HepG2 (cell line): ENCODE measurements around the gene BCL2L13. TPM values are rescaled to one million over a fixed set of nuclear protein-coding genes. Genes with fewer than 3 reads are reported as not detected.

Source experiments
- ATAC-seq: fragments of 200-7000 bp; cut with Tn5 transposase; 3 replicates; pipeline ENCODE4 v1.9.1; 2020; ENCODE audit warnings: mild to moderate bottlenecking, moderate library complexity
- BruUV-seq: library from RNA; stranded (reverse); fragments of 400-500 nt; replicated peaks from 2 replicates; lab custom pipeline; 2021; lab: Mats Ljungman, UMichigan
- CTCF ChIA-PET: fragments of 300-600 bp; formaldehyde crosslinking; extraction: SDS; loops from one replicate; lab custom pipeline; 2021; ENCODE audit warnings: low total read pairs, inconsistent platforms, low intra/inter-chr PET ratio; lab: Yijun Ruan, JAX
- POLR2A ChIA-PET: fragments of 350-600 bp; sonication (Branson Sonifier 250); formaldehyde crosslinking; loops from one replicate; lab custom pipeline; 2020; ENCODE audit warnings: antibody characterized with exemption, inconsistent platforms; lab: Yijun Ruan, JAX
- DNase-seq: peaks from one replicate; pipeline ENCODE4 v3.0.0-alpha.2; 2015; ENCODE audit warnings: low spot score
- FAIRE-seq: peaks from 3 replicates; lab custom pipeline; 2011; peaks lifted over from hg19 to GRCh38; lab: Jason Lieb, UNC
- H2AFZ ChIP-seq: one replicate; pipeline ENCODE4 v1.6.1; 2011; ENCODE audit warnings: low read length, inconsistent platforms
- H3K27ac ChIP-seq: fragments of 300-600 bp; 3 replicates; pipeline ENCODE4 v1.8.0; 2011; ENCODE audit warnings: mixed run types, mild to moderate bottlenecking, mixed read lengths, low read length, inconsistent platforms; ENCODE audit not compliant: insufficient read depth; ENCODE audit errors: extremely low read length
- H3K27me3 ChIP-seq, 2 experiments: fragments of 200-600 bp in 1 of 2; 2 replicates in 1 of 2; 3 replicates in 1 of 2; pipeline versions ENCODE4 v1.6.0 to v1.8.0; 2011; ENCODE audit warnings: low read length in 2 of 2, mild to moderate bottlenecking in 2 of 2, moderate library complexity in 2 of 2, inconsistent platforms in 1 of 2; ENCODE audit not compliant: insufficient read depth in 2 of 2, control insufficient read depth in 1 of 2
- H3K36me3 ChIP-seq, 2 experiments: fragments of 200-600 bp in 1 of 2; replicated peaks in 1 of 2; 2 replicates in 1 of 2; 3 replicates in 1 of 2; pipeline versions ENCODE4 v1.5.1 to v1.8.0; 2011; ENCODE audit warnings: low read length in 2 of 2, inconsistent platforms in 1 of 2; ENCODE audit not compliant: insufficient read depth in 2 of 2, control insufficient read depth in 1 of 2
- H3K4me1 ChIP-seq: 2 replicates; pipeline ENCODE4 v1.5.1; 2012; ENCODE audit warnings: low read length, inconsistent platforms; ENCODE audit not compliant: insufficient read depth
- H3K4me2 ChIP-seq: 2 replicates; pipeline ENCODE4 v1.6.0; 2011; ENCODE audit warnings: low read depth, low read length, inconsistent platforms
- H3K4me3 ChIP-seq, 3 experiments: fragments of 200-600 bp in 1 of 3; sonication (generic), shearing (Covaris generic) in 1 of 3; replicated peaks in 1 of 3; 2 replicates each; pipeline ENCODE4 v1.5.1; 2011 to 2016; ENCODE audit warnings: low read length in 3 of 3, inconsistent platforms in 2 of 3, low read depth in 2 of 3, mild to moderate bottlenecking in 2 of 3, control low read depth in 1 of 3, mixed read lengths in 1 of 3; ENCODE audit not compliant: insufficient read depth in 1 of 3
- H3K79me2 ChIP-seq: one replicate; pipeline ENCODE4 v1.6.1; 2011; ENCODE audit warnings: low read length, inconsistent platforms; ENCODE audit not compliant: insufficient read depth
- H3K9ac ChIP-seq: 2 replicates; pipeline ENCODE4 v1.6.0; 2011; ENCODE audit warnings: mild to moderate bottlenecking, low read depth, low read length, inconsistent platforms; ENCODE audit not compliant: insufficient read depth
- H3K9me3 ChIP-seq: 2 replicates; pipeline ENCODE4 v1.5.1; 2012; ENCODE audit warnings: mild to moderate bottlenecking, low read length
- H4K20me1 ChIP-seq: 2 replicates; pipeline ENCODE4 v1.6.0; 2011; ENCODE audit warnings: inconsistent platforms, mild to moderate bottlenecking, low read length, moderate library complexity; ENCODE audit not compliant: insufficient read depth
- ATF7-NPFF ChIP-seq: sonication (generic); formaldehyde crosslinking; IDR thresholded peaks from 2 replicates; pipeline ENCODE4 v1.8.1; 2023; ENCODE audit warnings: mild to moderate bottlenecking, low read depth, missing genetic modification reagents, moderate library complexity
- CC2D1A ChIP-seq: sonication (generic); formaldehyde crosslinking; IDR thresholded peaks from 2 replicates; pipeline ENCODE4 v1.8.1; 2023; ENCODE audit warnings: mild to moderate bottlenecking, missing genetic modification reagents
- HMGA1 ChIP-seq: sonication (generic); formaldehyde crosslinking; conservative IDR thresholded peaks from 2 replicates; pipeline ENCODE4 v1.4.0; 2020; ENCODE audit warnings: missing genetic modification reagents
- HOXA7 ChIP-seq: sonication (generic); formaldehyde crosslinking; IDR thresholded peaks from 2 replicates; pipeline ENCODE4 v1.8.1; 2022; ENCODE audit warnings: mild to moderate bottlenecking, missing genetic modification reagents, moderate library complexity
- MIER2 ChIP-seq: IDR thresholded peaks from 2 replicates; pipeline ENCODE4 v1.6.1; 2016; ENCODE audit warnings: missing biosample characterization, missing genetic modification reagents
- SAP130 ChIP-seq: IDR thresholded peaks from 2 replicates; pipeline ENCODE4 v1.6.1; 2016; ENCODE audit warnings: low read depth
- SMARCE1 ChIP-seq: fragments of 450-650 bp; IDR thresholded peaks from 2 replicates; pipeline ENCODE4 v1.6.1; 2017; ENCODE audit warnings: borderline replicate concordance
- ZBTB20 ChIP-seq: sonication (generic); formaldehyde crosslinking; IDR thresholded peaks from 2 replicates; pipeline ENCODE4 v1.8.1; 2023; ENCODE audit warnings: missing genetic modification reagents, low read depth, mild to moderate bottlenecking, borderline replicate concordance
- ZNF136 ChIP-seq: sonication (generic); formaldehyde crosslinking; IDR thresholded peaks from 2 replicates; pipeline ENCODE4 v1.8.1; 2022; ENCODE audit warnings: low read depth, mild to moderate bottlenecking, moderate library complexity, missing genetic modification reagents
- ZNF616 ChIP-seq: sonication (generic); formaldehyde crosslinking; IDR thresholded peaks from 2 replicates; pipeline ENCODE4 v1.5.0; 2020; ENCODE audit warnings: low read depth, mild to moderate bottlenecking, missing genetic modification reagents
- ZNF773 ChIP-seq: sonication (generic); formaldehyde crosslinking; IDR thresholded peaks from 2 replicates; pipeline ENCODE4 v1.4.0; 2020; ENCODE audit warnings: missing genetic modification reagents, borderline replicate concordance
- WGBS: methylation state at CpG from one replicate; pipeline ENCODE4 v1.1.6; 2017; ENCODE audit warnings: low lambda C conversion rate; 5-methylcytosine and 5-hydroxymethylcytosine counted together
- in situ Hi-C: cut with HindIII; loops from 2 replicates; pipeline ENCODE4 v1.10.0; 2017; ENCODE audit warnings: low pct_unique_long_range_greater_than_20kb; ENCODE audit not compliant: extremely low pct_ligation_motif_present
- intact Hi-C: fragments of 100-400 bp; cut with micrococcal nuclease; formaldehyde crosslinking; loops from one replicate; pipeline ENCODE4 v1.10.0; 2022; ENCODE audit not compliant: unreplicated experiment
- polyA plus RNA-seq, 8 experiments: library from polyadenylated mRNA; depleted of rRNA in 3 of 8; stranded (reverse) in 7 of 8; unstranded in 1 of 8; fragments of >200 nt; fragmentation: Illumina TruSeq in 4 of 8; extraction: Trizol in 4 of 8; gene quantifications; 2 replicates each; pipeline versions ENCODE4 v1.2.1 to v1.2.3, GENCODE V29; 2011 to 2016; ENCODE audit warnings: low read depth in 4 of 8, missing spikeins in 1 of 8, mixed read lengths in 1 of 8; ENCODE audit not compliant: insufficient read depth in 1 of 8
- total RNA-seq, 5 experiments: library from RNA; depleted of rRNA; stranded (reverse); fragments of >200 nt; fragmentation: Illumina TruSeq; extraction: Trizol; gene quantifications; 2 replicates each; pipeline ENCODE4 v1.2.3, GENCODE V29; 2016; ENCODE audit warnings: low read depth in 1 of 5
- TF ChIP-seq, protein P1 (sequence below), 2 experiments: sonication (generic) in 1 of 2; formaldehyde crosslinking in 1 of 2; IDR thresholded peaks; 2 replicates each; pipeline versions ENCODE4 v1.6.1 to v1.9.0; 2014 to 2022; ENCODE audit warnings: antibody characterized with exemption in 1 of 2, borderline replicate concordance in 1 of 2, inconsistent platforms in 1 of 2, low read depth in 1 of 2, missing genetic modification reagents in 1 of 2

Gene BCL2L13
- total and polyA plus RNA-seq, 2 of the 13 experiments (the other 11 are each of a cell fraction or from before 2014, with no cell fraction given): 13.5 to 14.6 TPM

DNA sequence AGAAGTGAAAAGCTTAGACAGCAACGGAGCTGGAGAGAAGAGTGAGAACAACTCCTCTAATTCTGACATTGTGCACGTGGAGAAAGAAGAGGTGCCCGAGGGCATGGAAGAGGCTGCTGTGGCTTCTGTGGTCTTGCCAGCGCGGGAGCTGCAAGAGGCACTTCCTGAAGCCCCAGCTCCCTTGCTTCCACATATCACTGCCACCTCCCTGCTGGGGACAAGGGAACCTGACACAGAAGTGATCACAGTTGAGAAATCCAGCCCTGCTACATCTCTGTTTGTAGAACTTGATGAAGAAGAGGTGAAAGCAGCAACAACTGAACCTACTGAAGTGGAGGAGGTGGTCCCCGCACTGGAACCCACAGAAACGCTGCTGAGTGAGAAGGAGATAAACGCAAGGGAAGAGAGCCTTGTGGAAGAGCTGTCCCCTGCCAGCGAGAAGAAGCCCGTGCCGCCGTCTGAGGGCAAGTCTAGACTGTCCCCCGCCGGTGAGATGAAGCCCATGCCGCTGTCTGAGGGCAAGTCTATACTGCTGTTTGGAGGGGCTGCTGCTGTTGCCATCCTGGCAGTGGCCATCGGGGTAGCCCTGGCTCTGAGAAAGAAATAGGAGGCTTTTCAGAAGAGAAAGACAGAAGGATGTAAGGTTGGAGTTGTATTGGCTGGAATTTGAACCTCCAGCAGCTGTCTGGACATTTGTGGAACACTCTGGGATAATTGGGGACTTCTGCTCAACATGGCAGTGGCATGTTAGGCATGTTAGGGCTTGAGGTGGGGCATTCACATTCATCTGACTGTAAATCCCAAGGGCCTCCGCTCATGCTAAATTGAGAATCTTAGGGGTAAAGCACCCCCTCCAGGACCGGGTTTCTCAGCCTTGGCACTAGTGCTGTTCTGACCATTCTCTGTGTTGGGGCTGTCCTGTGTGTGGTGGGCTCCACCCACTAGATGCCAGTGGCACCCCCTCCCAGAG is 88.7 kb downstream of the BCL2L13 start:
- H3K79me2 ChIP-seq: no peaks in the 10 kb centered on the region
- FAIRE-seq (no peak), ATAC-seq (no peak), DNase-seq (no peak)
- no peak for TF ChIP-seq HOXA7 (CRISPR knock-in tag)
- TF ChIP-seq ZNF136 (CRISPR knock-in tag): no peak
- TF ChIP-seq MIER2: no peak
- TF ChIP-seq ZNF616 (CRISPR knock-in tag): no peak
- TF ChIP-seq CC2D1A (CRISPR knock-in tag): no peak
- H2AFZ ChIP-seq: no peak overlapping the region
- no TSS peak for BruUV-seq
- intact Hi-C loops (no loop called here), in situ Hi-C loops (no loop called here)
- H3K4me1 ChIP-seq: peaks cover 11% of the 10 kb centered on the region
- no peak overlapping the region for H3K4me3 ChIP-seq
- H3K9me3 ChIP-seq: no peaks in the 10 kb centered on the region
- WGBS: 96% methylated on average over 16 of the region's 18 CpGs
- no peak overlapping the region for H3K4me2 ChIP-seq
- CTCF ChIA-PET: no interaction called here
- POLR2A ChIA-PET: no interaction called here
- peaks cover 10 to 20% of the 10 kb centered on the region in 2 experiments; a peak in 4 of 5 replicates for H3K36me3 ChIP-seq
- H3K27ac ChIP-seq: no peak overlapping the region
- H4K20me1 ChIP-seq: no peaks in the 10 kb centered on the region
- H3K9ac ChIP-seq: no peak overlapping the region
- H3K27me3 ChIP-seq: no peaks in the 10 kb centered on the region; a peak in 1 of 5 replicates

DNA sequence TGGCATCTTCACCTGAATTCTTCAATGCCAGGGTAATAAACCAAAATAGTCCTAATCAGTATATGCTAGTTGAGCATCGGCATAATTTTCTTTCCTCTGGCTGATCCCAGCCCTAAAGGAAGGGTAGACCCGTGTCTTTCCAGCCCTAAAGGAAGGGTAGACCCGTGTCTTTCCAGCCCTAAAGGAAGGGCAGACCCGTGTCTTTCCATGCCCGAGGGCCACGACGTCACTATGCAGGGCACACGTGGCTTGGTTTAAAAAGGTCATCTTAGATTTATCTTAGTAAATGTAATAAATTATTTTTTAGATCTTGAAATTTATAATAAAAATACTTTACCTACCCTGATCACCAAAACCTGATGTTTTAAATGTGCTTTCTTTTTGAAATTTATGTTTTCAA is 90.2 kb downstream of the BCL2L13 start:
- DNase-seq (no peak), FAIRE-seq (no peak), ATAC-seq (no peak)
- H4K20me1 ChIP-seq: no peaks in the 10 kb centered on the region
- POLR2A ChIA-PET: no interaction called here
- H3K4me3 ChIP-seq: no peak overlapping the region
- in situ Hi-C loops: no loop called here
- H3K4me1 ChIP-seq: peaks cover 27% of the 10 kb centered on the region
- no peaks in the 10 kb centered on the region for H3K79me2 ChIP-seq
- H3K9me3 ChIP-seq: no peaks in the 10 kb centered on the region
- H3K4me2 ChIP-seq: no peak overlapping the region
- no TSS peak for BruUV-seq
- no peaks in the 10 kb centered on the region for H3K27me3 ChIP-seq
- intact Hi-C loops: no loop called here
- peaks cover 10 to 23% of the 10 kb centered on the region in 2 experiments; a peak in 4 of 5 replicates for H3K36me3 ChIP-seq
- CTCF ChIA-PET: no interaction called here
- over 99% methylated on average over 8 of the region's 8 CpGs for WGBS
- H3K27ac ChIP-seq: no peak overlapping the region
- H3K9ac ChIP-seq: no peak overlapping the region
- H2AFZ ChIP-seq: no peak overlapping the region
- TF ChIP-seq SAP130 (CRISPR knock-in tag): no peak
- no peak for TF ChIP-seq HMGA1 (CRISPR knock-in tag)
- TF ChIP-seq ZBTB20 (CRISPR knock-in tag): no peak
- TF ChIP-seq ATF7-NPFF: no peak
- no peak for TF ChIP-seq SMARCE1
- TF ChIP-seq, protein P1, sequence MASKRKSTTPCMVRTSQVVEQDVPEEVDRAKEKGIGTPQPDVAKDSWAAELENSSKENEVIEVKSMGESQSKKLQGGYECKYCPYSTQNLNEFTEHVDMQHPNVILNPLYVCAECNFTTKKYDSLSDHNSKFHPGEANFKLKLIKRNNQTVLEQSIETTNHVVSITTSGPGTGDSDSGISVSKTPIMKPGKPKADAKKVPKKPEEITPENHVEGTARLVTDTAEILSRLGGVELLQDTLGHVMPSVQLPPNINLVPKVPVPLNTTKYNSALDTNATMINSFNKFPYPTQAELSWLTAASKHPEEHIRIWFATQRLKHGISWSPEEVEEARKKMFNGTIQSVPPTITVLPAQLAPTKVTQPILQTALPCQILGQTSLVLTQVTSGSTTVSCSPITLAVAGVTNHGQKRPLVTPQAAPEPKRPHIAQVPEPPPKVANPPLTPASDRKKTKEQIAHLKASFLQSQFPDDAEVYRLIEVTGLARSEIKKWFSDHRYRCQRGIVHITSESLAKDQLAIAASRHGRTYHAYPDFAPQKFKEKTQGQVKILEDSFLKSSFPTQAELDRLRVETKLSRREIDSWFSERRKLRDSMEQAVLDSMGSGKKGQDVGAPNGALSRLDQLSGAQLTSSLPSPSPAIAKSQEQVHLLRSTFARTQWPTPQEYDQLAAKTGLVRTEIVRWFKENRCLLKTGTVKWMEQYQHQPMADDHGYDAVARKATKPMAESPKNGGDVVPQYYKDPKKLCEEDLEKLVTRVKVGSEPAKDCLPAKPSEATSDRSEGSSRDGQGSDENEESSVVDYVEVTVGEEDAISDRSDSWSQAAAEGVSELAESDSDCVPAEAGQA (IDR thresholded peaks at IDR 0.05; ENCODE audit: low read depth): no peak
- TF ChIP-seq, protein P1 (CRISPR knock-in tag; IDR thresholded peaks at IDR 0.05; ENCODE audit: borderline replicate concordance): no peak
- no peak for TF ChIP-seq ZNF773 (CRISPR knock-in tag)
